ENCODE results near the gene CTRB1. TPM values are rescaled to one million over a fixed set of nuclear protein-coding genes. Genes with fewer than 3 reads are reported as not detected.

Gene CTRB1
- total and polyA plus RNA-seq, 2 donors, result 1.6 TPM; not detected in 1

- H3K4me1 ChIP-seq (ENCODE audit: insufficient read depth), result no peaks in the 10 kb centered on the region
- no peak overlapping the region for H3K4me3 ChIP-seq (ENCODE audit: low read depth, low read length)
- no peak for DNase-seq (ENCODE audit: extremely low spot score)
- 35% methylated on average over 15 of the region's 15 CpGs for WGBS
- H3K36me3 ChIP-seq (ENCODE audit: insufficient read depth), result no peaks in the 10 kb centered on the region
- H3K27ac ChIP-seq (ENCODE audit: low read depth), result peak overlapping the region; percentile 18
Observed at GRCh38 chr16:75252946-75253911, 34.4 kb downstream of the CTRB1 start.

GRCh38 chr16:75254359-75254837 lies 35.6 kb downstream of the CTRB1 start:
- H3K27ac ChIP-seq (ENCODE audit: low read depth), result no peak overlapping the region
- no peak for DNase-seq (ENCODE audit: extremely low spot score)
- 50% methylated on average over 5 of the region's 5 CpGs for WGBS
- H3K4me3 ChIP-seq (ENCODE audit: low read depth, low read length), result no peak overlapping the region
- no peaks in the 10 kb centered on the region for H3K36me3 ChIP-seq (ENCODE audit: insufficient read depth)
- no peaks in the 10 kb centered on the region for H3K4me1 ChIP-seq (ENCODE audit: insufficient read depth)

GRCh38 chr16:75256059-75256571 lies 37.3 kb downstream of the CTRB1 start:
- DNase-seq (ENCODE audit: extremely low spot score), result no peak
- no peaks in the 10 kb centered on the region for H3K36me3 ChIP-seq (ENCODE audit: insufficient read depth)
- H3K4me3 ChIP-seq (ENCODE audit: low read depth, low read length), result no peak overlapping the region
- no peak overlapping the region for H3K27ac ChIP-seq (ENCODE audit: low read depth)
- WGBS, result 61% methylated on average over 12 of the region's 12 CpGs
- no peaks in the 10 kb centered on the region for H3K4me1 ChIP-seq (ENCODE audit: insufficient read depth)

GRCh38 chr16:75256696-75257343 lies 38.0 kb downstream of the CTRB1 start:
- Histone ChIP-seq H3K4me3 (ENCODE audit: low read depth, low read length) (no peak overlapping the region), H3K4me1 (ENCODE audit: insufficient read depth) (no peaks in the 10 kb centered on the region), H3K27ac (ENCODE audit: low read depth) (no peak overlapping the region), H3K36me3 (ENCODE audit: insufficient read depth) (no peaks in the 10 kb centered on the region)
- 35% methylated on average over 14 of the region's 14 CpGs for WGBS
- DNase-seq (ENCODE audit: extremely low spot score), result no peak

- Histone ChIP-seq H3K36me3 (ENCODE audit: insufficient read depth) (no peaks in the 10 kb centered on the region), H3K27ac (ENCODE audit: low read depth) (no peak overlapping the region), H3K4me3 (ENCODE audit: low read depth, low read length) (no peak overlapping the region), H3K4me1 (ENCODE audit: insufficient read depth) (no peaks in the 10 kb centered on the region)
- DNase-seq (ENCODE audit: extremely low spot score), result no peak
- WGBS, result 78% methylated on average over 21 of the region's 21 CpGs
Observed at GRCh38 chr16:75257886-75258806, 39.4 kb downstream of the CTRB1 start.

GRCh38 chr16:75258807-75259141 lies 40.0 kb downstream of the CTRB1 start:
- WGBS, result 64% methylated on average over 6 of the region's 6 CpGs
- Histone ChIP-seq H3K27ac (ENCODE audit: low read depth) (no peak overlapping the region), H3K4me1 (ENCODE audit: insufficient read depth) (peaks cover under 1% of the 10 kb centered on the region), H3K4me3 (ENCODE audit: low read depth, low read length) (no peak overlapping the region), H3K36me3 (ENCODE audit: insufficient read depth) (no peaks in the 10 kb centered on the region)
- DNase-seq (ENCODE audit: extremely low spot score), result no peak

- H3K4me3 ChIP-seq (ENCODE audit: low read depth, low read length), result no peak overlapping the region
- DNase-seq (ENCODE audit: extremely low spot score), result no peak
- H3K27ac ChIP-seq (ENCODE audit: low read depth), result no peak overlapping the region
- peaks cover 2% of the 10 kb centered on the region for H3K4me1 ChIP-seq (ENCODE audit: insufficient read depth)
- H3K36me3 ChIP-seq (ENCODE audit: insufficient read depth), result no peaks in the 10 kb centered on the region
- 57% methylated on average over 10 of the region's 10 CpGs for WGBS
Observed at GRCh38 chr16:75260851-75261589, 42.2 kb downstream of the CTRB1 start.

- Histone ChIP-seq H3K27ac (ENCODE audit: low read depth) (no peak overlapping the region), H3K4me3 (ENCODE audit: low read depth, low read length) (no peak overlapping the region), H3K36me3 (ENCODE audit: insufficient read depth) (no peaks in the 10 kb centered on the region), H3K4me1 (ENCODE audit: insufficient read depth) (peaks cover 2% of the 10 kb centered on the region)
- 93% methylated on average over 3 of the region's 3 CpGs for WGBS
- no peak for DNase-seq (ENCODE audit: extremely low spot score)
Observed at GRCh38 chr16:75261590-75262078, 42.8 kb downstream of the CTRB1 start.

GRCh38 chr16:75262104-75262799 lies 43.5 kb downstream of the CTRB1 start:
- Histone ChIP-seq H3K4me1 (ENCODE audit: insufficient read depth) (peaks cover 2% of the 10 kb centered on the region), H3K4me3 (ENCODE audit: low read depth, low read length) (no peak overlapping the region), H3K27ac (ENCODE audit: low read depth) (no peak overlapping the region), H3K36me3 (ENCODE audit: insufficient read depth) (no peaks in the 10 kb centered on the region)
- DNase-seq (ENCODE audit: extremely low spot score), result no peak
- WGBS, result 71% methylated on average over 14 of the region's 14 CpGs

GRCh38 chr16:75262800-75263127 lies 44.0 kb downstream of the CTRB1 start:
- Histone ChIP-seq H3K4me1 (ENCODE audit: insufficient read depth) (peaks cover 2% of the 10 kb centered on the region), H3K27ac (ENCODE audit: low read depth) (no peak overlapping the region), H3K4me3 (ENCODE audit: low read depth, low read length) (no peak overlapping the region), H3K36me3 (ENCODE audit: insufficient read depth) (no peaks in the 10 kb centered on the region)
- 75% methylated on average over 5 of the region's 5 CpGs for WGBS
- no peak for DNase-seq (ENCODE audit: extremely low spot score)

GRCh38 chr16:75263291-75263962 lies 44.6 kb downstream of the CTRB1 start:
- Histone ChIP-seq H3K4me3 (ENCODE audit: low read depth, low read length) (no peak overlapping the region), H3K27ac (ENCODE audit: low read depth) (no peak overlapping the region), H3K36me3 (ENCODE audit: insufficient read depth) (no peaks in the 10 kb centered on the region), H3K4me1 (ENCODE audit: insufficient read depth) (peaks cover 2% of the 10 kb centered on the region)
- no peak for DNase-seq (ENCODE audit: extremely low spot score)
- WGBS, result 53% methylated on average over 14 of the region's 14 CpGs
